ENCODE results near the gene TIAM2.

DNA sequence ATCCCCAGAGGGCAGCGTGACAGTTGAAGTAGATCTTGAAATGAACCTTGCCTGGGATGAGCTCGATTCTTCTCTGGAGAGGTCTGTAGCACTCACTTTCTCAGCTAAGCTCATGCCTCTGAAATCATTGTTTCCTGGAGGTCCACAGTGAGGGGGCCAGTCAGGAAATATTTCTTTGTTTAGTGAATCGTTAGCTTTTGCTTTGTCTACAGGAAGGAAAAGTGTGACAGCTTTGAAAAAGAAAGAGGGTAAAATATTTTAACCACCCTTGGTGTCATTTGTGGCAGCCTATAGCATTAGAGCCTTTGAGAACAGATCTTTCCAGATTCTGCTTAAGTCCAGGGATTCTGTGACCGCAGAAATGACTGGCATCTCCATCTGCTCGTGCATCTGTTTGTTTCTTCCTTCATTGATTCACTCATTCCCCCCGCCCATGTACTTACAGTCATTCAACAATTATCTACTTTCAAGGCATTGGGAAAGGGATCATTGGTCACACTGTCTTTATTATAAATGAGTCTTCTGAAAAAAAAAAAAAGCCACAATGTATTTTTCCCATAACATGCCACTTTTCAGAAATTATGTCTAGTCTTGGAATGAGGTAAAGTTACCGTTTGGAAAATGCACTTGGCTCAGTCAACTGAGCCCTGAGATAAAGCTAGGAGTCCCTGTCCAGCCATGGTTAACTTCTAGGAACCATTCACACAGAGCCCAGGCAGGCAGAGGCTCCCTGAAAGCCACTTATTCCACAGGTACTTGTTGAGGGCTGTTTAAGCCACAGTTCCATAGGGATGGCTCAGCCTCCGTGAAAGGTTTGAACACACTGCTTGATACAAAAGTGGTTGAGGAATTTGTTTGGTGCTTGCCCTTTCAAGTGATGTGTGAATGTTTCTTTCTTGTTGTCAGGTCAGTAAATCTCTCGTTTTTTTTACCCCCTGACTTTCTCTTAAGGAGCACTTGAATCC is 86.0 kb downstream of the TIAM2 start:
- TF ChIP-seq POLR2AphosphoS5 (IDR thresholded peaks at IDR 0.05; ENCODE audit: low read length) (no peak), TAF1 (IDR thresholded peaks at IDR 0.05; ENCODE audit: borderline replicate concordance, low read depth, low read length) (no peak), ZNF384 (IDR thresholded peaks at IDR 0.05; ENCODE audit: borderline replicate concordance, low read depth, low read length) (no peak), YY1 (IDR thresholded peaks at IDR 0.05; ENCODE audit: low read depth, low read length) (no peak), POLR2A (IDR thresholded peaks at IDR 0.05; ENCODE audit: low read depth, low read length) (no peak), HDAC6 (IDR thresholded peaks at IDR 0.05; ENCODE audit: unreplicated experiment) (no peak), NFYB (IDR thresholded peaks at IDR 0.05; ENCODE audit: insufficient read depth, low read depth, low read length) (no peak), SMAD1 (IDR thresholded peaks at IDR 0.05; ENCODE audit: low read depth, partially characterized antibody) (no peak), CHD4 (IDR thresholded peaks at IDR 0.05) (no peak), TCF7 (IDR thresholded peaks at IDR 0.05; ENCODE audit: borderline replicate concordance) (no peak), STAT3 (IDR thresholded peaks at IDR 0.05; ENCODE audit: low read depth, low read length) (no peak), KDM1A (IDR thresholded peaks at IDR 0.05; ENCODE audit: borderline replicate concordance) (no peak)
- TF ChIP-seq, protein P1, sequence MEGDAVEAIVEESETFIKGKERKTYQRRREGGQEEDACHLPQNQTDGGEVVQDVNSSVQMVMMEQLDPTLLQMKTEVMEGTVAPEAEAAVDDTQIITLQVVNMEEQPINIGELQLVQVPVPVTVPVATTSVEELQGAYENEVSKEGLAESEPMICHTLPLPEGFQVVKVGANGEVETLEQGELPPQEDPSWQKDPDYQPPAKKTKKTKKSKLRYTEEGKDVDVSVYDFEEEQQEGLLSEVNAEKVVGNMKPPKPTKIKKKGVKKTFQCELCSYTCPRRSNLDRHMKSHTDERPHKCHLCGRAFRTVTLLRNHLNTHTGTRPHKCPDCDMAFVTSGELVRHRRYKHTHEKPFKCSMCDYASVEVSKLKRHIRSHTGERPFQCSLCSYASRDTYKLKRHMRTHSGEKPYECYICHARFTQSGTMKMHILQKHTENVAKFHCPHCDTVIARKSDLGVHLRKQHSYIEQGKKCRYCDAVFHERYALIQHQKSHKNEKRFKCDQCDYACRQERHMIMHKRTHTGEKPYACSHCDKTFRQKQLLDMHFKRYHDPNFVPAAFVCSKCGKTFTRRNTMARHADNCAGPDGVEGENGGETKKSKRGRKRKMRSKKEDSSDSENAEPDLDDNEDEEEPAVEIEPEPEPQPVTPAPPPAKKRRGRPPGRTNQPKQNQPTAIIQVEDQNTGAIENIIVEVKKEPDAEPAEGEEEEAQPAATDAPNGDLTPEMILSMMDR (IDR thresholded peaks at IDR 0.05 in 2 of 3, conservative IDR thresholded peaks at IDR 0.05 in 1 of 3; ENCODE audit: control insufficient read depth in 2 of 3, extremely low read depth in 1 of 3, insufficient read depth in 1 of 3, low read depth in 3 of 3, low read length in 3 of 3), result no peak
- TF ChIP-seq, protein P2, sequence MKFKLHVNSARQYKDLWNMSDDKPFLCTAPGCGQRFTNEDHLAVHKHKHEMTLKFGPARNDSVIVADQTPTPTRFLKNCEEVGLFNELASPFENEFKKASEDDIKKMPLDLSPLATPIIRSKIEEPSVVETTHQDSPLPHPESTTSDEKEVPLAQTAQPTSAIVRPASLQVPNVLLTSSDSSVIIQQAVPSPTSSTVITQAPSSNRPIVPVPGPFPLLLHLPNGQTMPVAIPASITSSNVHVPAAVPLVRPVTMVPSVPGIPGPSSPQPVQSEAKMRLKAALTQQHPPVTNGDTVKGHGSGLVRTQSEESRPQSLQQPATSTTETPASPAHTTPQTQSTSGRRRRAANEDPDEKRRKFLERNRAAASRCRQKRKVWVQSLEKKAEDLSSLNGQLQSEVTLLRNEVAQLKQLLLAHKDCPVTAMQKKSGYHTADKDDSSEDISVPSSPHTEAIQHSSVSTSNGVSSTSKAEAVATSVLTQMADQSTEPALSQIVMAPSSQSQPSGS (IDR thresholded peaks at IDR 0.05; ENCODE audit: low read length), result no peak

Data from GM12878 (cell line).